Measurements from ENCODE around the gene MMEL1. TPM values are rescaled to one million over a fixed set of nuclear protein-coding genes. Genes with fewer than 3 reads are reported as not detected.

Gene MMEL1
- total and polyA plus RNA-seq, 2 of the 13 experiments (the other 11 are each of a cell fraction or from before 2014, with no cell fraction given): 0.48 TPM; not detected in 1

GRCh38 chr1:2556678-2557481 is 75.9 kb downstream of the MMEL1 start (continued):
- peak; percentile 19; the same call in 1 of the 2 replicates for TF ChIP-seq ZNF746 (CRISPR knock-in tag; IDR thresholded peaks at IDR 0.05)
- no peak for TF ChIP-seq ARHGAP35 (CRISPR knock-in tag; IDR thresholded peaks at IDR 0.05; ENCODE audit: borderline replicate concordance)
- TF ChIP-seq AGO1 (IDR thresholded peaks at IDR 0.05; ENCODE audit: low read depth, low read length, poor library complexity, severe bottlenecking): peak; percentile 61
- peak; percentile 84; the same call in 1 of the 2 replicates for TF ChIP-seq TFAP4 (IDR thresholded peaks at IDR 0.05; ENCODE audit: borderline replicate concordance, low read depth)
- no peak for TF ChIP-seq ATF7 (IDR thresholded peaks at IDR 0.05)
- no peak; the same call in 1 of the 2 replicates for TF ChIP-seq ATF7 (CRISPR knock-in tag; IDR thresholded peaks at IDR 0.05)
- TF ChIP-seq ZNF530 (CRISPR knock-in tag; IDR thresholded peaks at IDR 0.05; ENCODE audit: low read depth): no peak
- TF ChIP-seq MATR3 (CRISPR knock-in tag; IDR thresholded peaks at IDR 0.05): no peak
- no peak for TF ChIP-seq SYNCRIP (IDR thresholded peaks at IDR 0.05; ENCODE audit: insufficient read depth, low read depth, low read length)
- no peak for TF ChIP-seq SRSF4 (IDR thresholded peaks at IDR 0.05; ENCODE audit: low read depth, low read length, poor library complexity, severe bottlenecking)
- TF ChIP-seq ZNF562 (CRISPR knock-in tag; IDR thresholded peaks at IDR 0.05; ENCODE audit: borderline replicate concordance): no peak
- no peak for TF ChIP-seq ZNF510 (CRISPR knock-in tag; IDR thresholded peaks at IDR 0.05; ENCODE audit: low read depth)
- no peak for TF ChIP-seq ZNF75D (CRISPR knock-in tag; IDR thresholded peaks at IDR 0.05; ENCODE audit: borderline replicate concordance)
- no peak for TF ChIP-seq KMT2B (CRISPR knock-in tag; IDR thresholded peaks at IDR 0.05)
- TF ChIP-seq KLF11 (CRISPR knock-in tag; IDR thresholded peaks at IDR 0.05): no peak
- no peak for TF ChIP-seq RFX3 (CRISPR knock-in tag; IDR thresholded peaks at IDR 0.05)
- no peak for TF ChIP-seq CAMTA2 (CRISPR knock-in tag; IDR thresholded peaks at IDR 0.05; ENCODE audit: borderline replicate concordance)
- no peak for TF ChIP-seq GMEB1 (CRISPR knock-in tag; IDR thresholded peaks at IDR 0.05; ENCODE audit: borderline replicate concordance)
- no peak for TF ChIP-seq CBX5 (CRISPR knock-in tag; IDR thresholded peaks at IDR 0.05; ENCODE audit: borderline replicate concordance)
- TF ChIP-seq GLMP (CRISPR knock-in tag; IDR thresholded peaks at IDR 0.05; ENCODE audit: borderline replicate concordance): no peak
- no peak for TF ChIP-seq ZNF260 (CRISPR knock-in tag; IDR thresholded peaks at IDR 0.05; ENCODE audit: borderline replicate concordance, low read depth)

Data from HepG2 (cell line).